WTC11 (cell line): ENCODE measurements around the gene KCTD4.

Experiments
- CBFB ChIP-seq: sonication (generic); formaldehyde crosslinking; IDR thresholded peaks from 2 replicates; pipeline ENCODE4 v1.8.1; 2022; ENCODE audit warnings: mild to moderate bottlenecking, low read depth, missing genetic modification reagents
- CTCF ChIP-seq: fragments of 200-600 bp; IDR thresholded peaks from 2 replicates; pipeline ENCODE4 v1.8.0; 2022; ENCODE audit warnings: antibody characterized with exemption
- FOXJ3 ChIP-seq: sonication (generic); formaldehyde crosslinking; IDR thresholded peaks from 2 replicates; pipeline ENCODE4 v1.9.0; 2021; ENCODE audit warnings: missing genetic modification reagents, mild to moderate bottlenecking, borderline replicate concordance
- TF ChIP-seq, protein P1 (sequence below): sonication (generic); formaldehyde crosslinking; IDR thresholded peaks from 2 replicates; pipeline ENCODE4 v1.8.1; 2022; ENCODE audit warnings: low read depth, mild to moderate bottlenecking, moderate library complexity, missing genetic modification reagents, borderline replicate concordance

- TF ChIP-seq, protein P1, sequence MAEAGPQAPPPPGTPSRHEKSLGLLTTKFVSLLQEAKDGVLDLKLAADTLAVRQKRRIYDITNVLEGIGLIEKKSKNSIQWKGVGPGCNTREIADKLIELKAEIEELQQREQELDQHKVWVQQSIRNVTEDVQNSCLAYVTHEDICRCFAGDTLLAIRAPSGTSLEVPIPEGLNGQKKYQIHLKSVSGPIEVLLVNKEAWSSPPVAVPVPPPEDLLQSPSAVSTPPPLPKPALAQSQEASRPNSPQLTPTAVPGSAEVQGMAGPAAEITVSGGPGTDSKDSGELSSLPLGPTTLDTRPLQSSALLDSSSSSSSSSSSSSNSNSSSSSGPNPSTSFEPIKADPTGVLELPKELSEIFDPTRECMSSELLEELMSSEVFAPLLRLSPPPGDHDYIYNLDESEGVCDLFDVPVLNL (CRISPR knock-in tag), result no peak
- no peak for TF ChIP-seq CTCF
- TF ChIP-seq FOXJ3, result no peak
- TF ChIP-seq CBFB (CRISPR knock-in tag), result no peak
These were observed 24.5 kb upstream of the KCTD4 start for GRCh38 chr13:45225370-45225769.
